AML-193 (cell line): Measurements from ENCODE around the gene KMT2B.

Experiments
- DNase-seq, 2 experiments: peaks; one replicate each; lab custom pipeline; 2025; lab: John Stamatoyannopoulos, UW

Gene KMT2B

GRCh38 chr19:35740423-35741202, 22.8 kb downstream of the KMT2B start:
- peak; percentile 94 to 97 for DNase-seq

- no peak for DNase-seq
Measured at GRCh38 chr19:35741203-35741515, 23.4 kb downstream of the KMT2B start.

- DNase-seq = peak; percentile 67 to 71
Measured at GRCh38 chr19:35742121-35742724, 24.4 kb downstream of the KMT2B start, which contains the start of gene IGFLR1. Gene IGFLR1, minus strand, starts transcription at chr19:35742452. Its CDS starts 1,272 bp downstream, at chr19:35741180.

GRCh38 chr19:35743640-35744429, 26.0 kb downstream of the KMT2B start:
- no peak for DNase-seq

GRCh38 chr19:35744430-35745327, 26.9 kb downstream of the KMT2B start:
- peak; percentile 85 to 93 for DNase-seq

GRCh38 chr19:35745328-35746086, 27.7 kb downstream of the KMT2B start, which contains the start of the genes PSENEN and U2AF1L4:
Gene PSENEN, plus strand, starts transcription at chr19:35745651. Its CDS starts 280 bp downstream, at chr19:35745931.
Gene U2AF1L4, minus strand, starts transcription at chr19:35745418. Its CDS starts 27 bp downstream, at chr19:35745391.
- peak; percentile 97 to 99 for DNase-seq

GRCh38 chr19:35746087-35746462, 28.3 kb downstream of the KMT2B start:
- DNase-seq = no peak

- no peak for DNase-seq
Measured at GRCh38 chr19:35746531-35746930, 28.7 kb downstream of the KMT2B start.

GRCh38 chr19:35748106-35749020, 30.6 kb downstream of the KMT2B start, which contains the start of gene LIN37:
Gene LIN37, plus strand, starts transcription at chr19:35748576. Its CDS starts 149 bp downstream, at chr19:35748725.
- DNase-seq = peak; percentile 97

- no peak for DNase-seq
Measured at GRCh38 chr19:35750167-35750566, 32.4 kb downstream of the KMT2B start.

- DNase-seq = no peak
Measured at GRCh38 chr19:35751839-35752745, 34.3 kb downstream of the KMT2B start.

- DNase-seq = no peak
Measured at GRCh38 chr19:35752746-35753350, 35.0 kb downstream of the KMT2B start.

- DNase-seq = no peak
Measured at GRCh38 chr19:35753634-35754369, 36.0 kb downstream of the KMT2B start.

GRCh38 chr19:35754370-35755130, 36.7 kb downstream of the KMT2B start:
- DNase-seq = no peak

- no peak for DNase-seq
Measured at GRCh38 chr19:35755131-35755549, 37.3 kb downstream of the KMT2B start.

- DNase-seq = no peak
Measured at GRCh38 chr19:35755550-35756376, 38.0 kb downstream of the KMT2B start.
